Activated T-cell treated with anti-CD3 and anti-CD28 coated beads, Interleukin-2, amount 50 U/mL, for 72 hours (primary cell): Measurements from ENCODE around the gene FRG2. TPM values are rescaled to one million over a fixed set of nuclear protein-coding genes. Genes with fewer than 3 reads are reported as not detected.
"Not testable (repeated sequence)": the region's sequence is repeated elsewhere in the genome, so short reads cannot be mapped to it uniquely, and the experiment has no call there.

ENCODE experiments used
- ATAC-seq, 2 donors: fragments of 150-1000 bp; cut with Tn5 transposase; replicated peaks in 1 of 2; 2 replicates each; pipeline ENCODE4 v1.10.0; 2021; ENCODE audit warnings: moderate library complexity in 2 of 2, mild to moderate bottlenecking in 1 of 2
- DNase-seq, 2 donors: peaks; one replicate each; pipeline ENCODE4 v3.0.0; 2021 to 2022; ENCODE audit warnings: mixed read lengths in 1 of 2
- H3K27ac Mint-ChIP-seq: one replicate; pipeline ENCODE4 v1.8.0; 2022; ENCODE audit warnings: mild to moderate bottlenecking, moderate library complexity, mixed read lengths
- H3K27me3 Mint-ChIP-seq: one replicate; pipeline ENCODE4 v1.8.0; 2022; ENCODE audit warnings: low read depth, mixed read lengths
- H3K36me3 Mint-ChIP-seq, 2 donors: one replicate each; pipeline ENCODE4 v1.8.0; 2022; ENCODE audit warnings: mixed read lengths in 2 of 2, mild to moderate bottlenecking in 1 of 2; ENCODE audit not compliant: insufficient read depth in 2 of 2
- H3K4me1 Mint-ChIP-seq: one replicate; pipeline ENCODE4 v1.8.0; 2022; ENCODE audit warnings: low read depth, mixed read lengths
- H3K4me3 Mint-ChIP-seq, 2 donors: one replicate each; pipeline ENCODE4 v1.8.0; 2022; ENCODE audit warnings: mild to moderate bottlenecking in 2 of 2, mixed read lengths in 2 of 2, moderate library complexity in 2 of 2
- H3K9me3 Mint-ChIP-seq, 2 donors: one replicate each; pipeline ENCODE4 v1.8.0; 2022; ENCODE audit warnings: mixed read lengths in 2 of 2
- total RNA-seq, 2 donors: library from RNA; stranded (reverse); gene quantifications; one replicate each; pipeline ENCODE4 v1.2.3, GENCODE V29; 2022

The FRG2 gene
- total RNA-seq, 2 donors from 2014 or later: not detected

DNA sequence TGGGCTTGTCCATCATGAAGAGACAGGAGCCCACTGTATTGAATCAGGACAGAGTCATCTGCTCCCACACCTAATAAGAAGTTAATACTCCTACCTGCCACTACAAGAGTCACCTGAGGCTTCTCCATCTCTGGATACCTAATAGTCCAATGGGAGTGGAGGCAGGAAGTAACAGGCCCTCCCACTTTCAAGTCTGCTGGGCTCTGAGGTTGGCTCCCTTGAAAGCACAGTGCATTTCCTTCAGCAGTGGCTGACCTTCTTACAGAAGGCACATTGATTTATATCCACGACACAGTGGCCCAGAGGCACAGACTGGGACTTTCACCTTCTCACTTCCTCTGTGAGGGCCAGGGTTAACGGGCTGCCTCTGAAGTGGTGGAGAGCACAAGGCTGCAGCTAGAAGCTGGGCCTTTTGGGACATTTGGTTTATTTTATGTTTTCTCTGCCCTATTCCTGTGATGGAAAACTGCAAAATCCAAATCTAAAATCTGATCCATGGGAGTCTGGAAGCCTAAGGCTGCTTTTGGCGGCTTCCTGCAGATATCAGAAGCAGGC is 38.1 kb downstream of the FRG2 start:
- Mint-ChIP-seq H3K4me1 (no peaks in the 10 kb centered on the region), H3K4me3 (no peak overlapping the region), H3K9me3 (no peaks in the 10 kb centered on the region), H3K27ac (no peak overlapping the region), H3K36me3 (no peaks in the 10 kb centered on the region), H3K27me3 (no peaks in the 10 kb centered on the region)
- ATAC-seq (no peak), DNase-seq (no peak)

DNA sequence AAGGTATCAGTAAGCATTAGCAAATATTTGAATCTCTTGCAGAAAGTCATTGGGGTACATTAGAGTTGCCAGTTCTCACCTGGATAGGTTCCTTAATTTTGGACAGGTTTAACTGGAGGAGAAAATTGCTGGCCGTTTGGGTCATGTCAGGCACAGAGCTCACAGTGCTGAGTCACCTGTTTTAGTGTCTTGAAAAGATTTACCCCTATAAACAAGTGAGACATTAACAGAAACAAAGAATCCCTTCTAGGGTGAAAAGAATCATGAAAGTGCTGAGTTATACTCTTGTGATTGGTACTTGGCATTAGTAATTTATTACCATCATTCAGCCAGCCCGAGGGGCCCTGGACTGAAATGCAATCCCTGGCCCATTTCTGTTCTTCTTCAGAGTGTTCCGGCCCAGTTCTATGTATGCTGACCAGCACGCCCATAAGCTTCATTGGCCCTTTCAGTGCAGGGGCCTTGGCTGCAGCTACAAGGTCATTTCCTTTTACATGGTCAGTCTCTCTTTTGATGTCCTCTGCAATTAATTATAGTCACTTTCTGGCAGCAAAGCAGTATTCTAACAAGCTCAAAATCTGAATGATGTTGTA is 41.3 kb downstream of the FRG2 start:
- H3K27me3 Mint-ChIP-seq, H3K27ac Mint-ChIP-seq, H3K4me3 Mint-ChIP-seq, H3K36me3 Mint-ChIP-seq, ATAC-seq, H3K4me1 Mint-ChIP-seq, DNase-seq, H3K9me3 Mint-ChIP-seq: not testable (repeated sequence)

DNA sequence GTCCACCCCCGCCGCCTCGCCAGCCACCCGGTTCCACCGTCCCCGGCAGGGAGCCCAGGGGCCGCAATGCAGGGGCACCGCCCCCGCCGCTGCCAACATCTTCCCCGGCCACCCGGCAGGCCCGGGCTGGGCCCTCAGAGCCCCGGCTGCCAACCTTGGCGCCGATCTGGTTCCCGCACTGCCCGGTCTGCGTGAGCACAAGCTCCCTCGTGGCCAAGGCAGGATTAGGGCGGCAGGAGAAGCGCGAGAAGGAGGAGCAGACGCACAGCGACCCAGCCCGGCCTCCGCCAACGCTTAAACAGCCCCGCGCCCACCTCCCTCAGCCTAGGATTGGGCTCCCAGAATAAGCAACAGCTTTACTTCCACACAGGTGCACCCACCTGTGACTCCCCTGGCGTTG is 42.4 kb downstream of the FRG2 start:
- ATAC-seq, H3K4me3 Mint-ChIP-seq, H3K27me3 Mint-ChIP-seq, H3K4me1 Mint-ChIP-seq, DNase-seq, H3K9me3 Mint-ChIP-seq, H3K27ac Mint-ChIP-seq, H3K36me3 Mint-ChIP-seq: not testable (repeated sequence)

DNA sequence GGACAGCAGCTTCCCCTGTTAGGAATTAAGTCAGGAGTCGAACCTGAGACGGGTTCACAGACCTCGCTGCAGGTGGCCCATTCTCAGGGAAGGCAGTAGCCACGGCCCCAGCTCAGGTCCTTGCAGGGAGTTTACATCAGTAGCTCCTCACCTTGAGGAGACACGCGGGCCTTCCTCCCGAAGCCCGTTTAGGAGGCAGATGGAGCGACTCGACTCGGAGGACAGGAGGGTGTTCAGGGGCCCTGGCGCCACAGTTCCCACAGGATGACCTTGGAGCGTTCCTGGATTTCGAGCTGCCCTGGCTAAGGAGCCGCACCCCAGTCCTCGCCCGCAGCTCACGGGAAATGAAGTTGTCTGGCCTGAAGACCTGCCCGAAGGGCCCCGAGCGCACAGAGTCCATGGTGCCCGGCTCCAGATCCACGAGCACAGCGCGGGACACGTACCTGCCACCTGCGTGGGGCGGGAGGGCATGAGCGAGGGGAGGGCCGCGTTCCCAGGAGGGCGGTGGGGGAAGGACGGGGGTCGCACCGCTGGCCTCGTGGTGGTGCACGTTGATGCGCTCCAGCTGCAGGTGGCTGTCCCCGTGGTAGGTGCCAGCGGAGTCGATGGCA is 43.0 kb downstream of the FRG2 start:
- H3K9me3 Mint-ChIP-seq, H3K27ac Mint-ChIP-seq, H3K36me3 Mint-ChIP-seq, DNase-seq, H3K4me1 Mint-ChIP-seq, H3K4me3 Mint-ChIP-seq, ATAC-seq, H3K27me3 Mint-ChIP-seq: not testable (repeated sequence)

DNA sequence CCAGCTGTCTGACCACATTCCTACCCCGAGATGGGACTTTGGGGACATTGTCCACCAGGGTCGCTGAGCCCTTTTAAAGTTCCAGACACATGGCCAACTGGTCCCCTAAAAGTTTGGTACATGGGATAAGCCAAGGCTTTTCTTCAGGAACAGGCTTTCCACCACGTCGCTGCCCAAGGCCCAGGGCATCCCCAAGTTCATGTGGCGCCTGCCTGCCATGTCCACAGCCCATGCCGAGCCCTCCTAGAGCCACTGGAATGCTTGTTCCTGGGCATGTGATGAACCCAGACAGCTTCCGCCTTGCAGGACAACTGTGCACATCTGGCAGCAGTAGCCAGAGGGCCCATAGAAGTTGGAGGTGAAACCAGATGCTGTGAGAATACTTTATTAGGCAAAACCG is 45.1 kb downstream of the FRG2 start:
- ATAC-seq: no peak
- no peak overlapping the region for H3K4me3 Mint-ChIP-seq
- H3K27me3 Mint-ChIP-seq: no peaks in the 10 kb centered on the region
- no peak overlapping the region for H3K27ac Mint-ChIP-seq
- no peak for DNase-seq
- H3K4me1 Mint-ChIP-seq: no peaks in the 10 kb centered on the region
- H3K36me3 Mint-ChIP-seq: no peaks in the 10 kb centered on the region
- no peaks in the 10 kb centered on the region for H3K9me3 Mint-ChIP-seq

DNA sequence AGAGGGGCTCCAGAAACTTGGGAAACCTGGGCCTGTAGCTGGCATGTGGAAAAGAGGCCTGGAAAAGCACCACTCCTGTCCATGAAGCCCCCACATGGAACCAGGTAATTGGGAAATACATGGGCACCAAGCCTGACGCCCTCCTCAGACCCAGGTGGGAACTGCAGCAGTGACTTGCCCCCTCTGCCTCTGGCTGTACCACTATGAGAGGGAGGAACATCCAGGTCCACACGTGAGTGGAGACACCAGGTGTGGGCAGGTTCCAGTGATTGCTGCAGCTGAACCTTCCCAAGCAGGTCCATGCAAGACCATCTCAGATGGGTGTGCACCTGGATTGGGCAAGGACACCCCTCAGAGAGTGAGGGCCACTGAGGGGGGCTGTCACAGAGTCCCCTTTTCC is 46.8 kb downstream of the FRG2 start:
- not testable (repeated sequence) for H3K27me3 Mint-ChIP-seq, H3K4me3 Mint-ChIP-seq, H3K27ac Mint-ChIP-seq, ATAC-seq, DNase-seq, H3K9me3 Mint-ChIP-seq, H3K4me1 Mint-ChIP-seq, H3K36me3 Mint-ChIP-seq

DNA sequence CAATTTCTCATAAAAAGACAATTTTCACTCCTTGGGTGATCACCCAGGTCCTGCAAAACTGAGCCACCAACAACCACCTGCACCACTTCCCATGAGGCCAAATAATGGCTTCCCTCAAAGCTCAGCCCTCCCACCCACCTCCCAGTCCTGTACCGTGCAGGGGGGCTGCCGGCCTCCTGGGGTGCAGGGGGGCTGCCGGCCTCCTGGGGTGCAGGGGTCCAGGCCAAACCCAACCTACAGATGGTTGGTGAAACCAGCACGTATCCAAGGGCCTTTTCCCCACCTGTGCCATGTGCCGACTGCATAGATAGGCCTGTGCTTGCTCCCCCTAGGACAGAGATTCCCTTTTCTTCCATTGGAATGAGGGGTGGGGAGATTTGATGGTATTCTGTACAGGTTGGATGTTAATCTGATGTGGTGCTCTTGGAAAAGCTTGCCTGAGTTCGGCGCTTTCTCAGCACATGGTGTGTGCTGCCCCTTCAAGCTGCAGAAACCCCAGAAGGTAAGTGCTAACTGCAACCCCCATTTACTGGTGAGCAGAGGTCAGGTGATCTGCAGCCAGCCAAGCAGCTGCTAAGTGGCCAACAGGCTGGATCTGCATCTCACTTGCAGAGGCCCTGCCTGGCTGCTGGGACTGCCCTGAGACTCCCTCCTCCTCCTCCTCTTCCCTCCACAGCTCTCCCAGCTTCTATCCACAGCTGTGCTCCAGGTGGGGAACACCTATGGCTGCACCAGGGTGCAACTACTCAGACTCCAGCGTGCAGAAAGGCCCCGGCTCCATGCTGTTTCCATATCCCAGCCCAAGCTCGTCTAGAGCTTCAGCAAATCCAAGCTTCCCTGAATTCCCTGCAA is 47.6 kb downstream of the FRG2 start:
- Mint-ChIP-seq H3K9me3 (no peaks in the 10 kb centered on the region), H3K27ac (no peak overlapping the region), H3K4me1 (no peaks in the 10 kb centered on the region), H3K4me3 (no peak overlapping the region), H3K27me3 (no peaks in the 10 kb centered on the region), H3K36me3 (no peaks in the 10 kb centered on the region)
- DNase-seq (no peak), ATAC-seq (no peak)

Other genes with a start within 250 kb of the FRG2 start
- gene FRG1, start 86.4 kb downstream of the FRG2 start, total RNA-seq: 10 to 100 TPM; 75.4 to 76.7 TPM
- gene DBET, start 37.2 kb upstream of the FRG2 start, total RNA-seq: not detected
- gene DUX4, start 146.5 kb upstream of the FRG2 start, total RNA-seq: not detected